Esophagus (tissue), 2 donors: ENCODE data around the gene CNTLN. TPM values are rescaled to one million over a fixed set of nuclear protein-coding genes. Genes with fewer than 3 reads are reported as not detected.

ENCODE experiments used
- H3K27ac ChIP-seq, 2 donors: one replicate each; pipeline ENCODE4 v1.5.1; 2013; ENCODE audit warnings: low read depth in 2 of 2, mild to moderate bottlenecking in 2 of 2, inconsistent platforms in 1 of 2, low read length in 1 of 2, moderate library complexity in 1 of 2
- H3K27me3 ChIP-seq, 2 donors: one replicate each; pipeline ENCODE4 v1.6.1; 2013; ENCODE audit warnings: low read length in 2 of 2, control low read depth in 1 of 2, mild to moderate bottlenecking in 1 of 2; ENCODE audit not compliant: insufficient read depth in 2 of 2, control insufficient read depth in 1 of 2
- H3K36me3 ChIP-seq, 2 donors: one replicate each; pipeline ENCODE4 v1.6.1; 2013; ENCODE audit warnings: low read length in 1 of 2; ENCODE audit not compliant: control insufficient read depth in 2 of 2, insufficient read depth in 2 of 2
- H3K4me1 ChIP-seq, 2 donors: one replicate each; pipeline ENCODE4 v1.6.1; 2013; ENCODE audit warnings: low read length in 1 of 2; ENCODE audit not compliant: control insufficient read depth in 2 of 2, insufficient read depth in 2 of 2
- H3K4me3 ChIP-seq, 2 donors: one replicate each; pipeline ENCODE4 v1.5.1; 2013; ENCODE audit warnings: low read length in 2 of 2, mild to moderate bottlenecking in 2 of 2, low read depth in 1 of 2, moderate library complexity in 1 of 2
- H3K9me3 ChIP-seq, 2 donors: one replicate each; pipeline ENCODE4 v1.6.1; 2013; ENCODE audit warnings: mild to moderate bottlenecking in 2 of 2, low read depth in 1 of 2, low read length in 1 of 2, moderate library complexity in 1 of 2; ENCODE audit not compliant: control insufficient read depth in 2 of 2, insufficient read depth in 1 of 2
- WGBS, 2 donors: extraction: QIAGEN DNeasy Blood & Tissue Kit; methylation state at CpG; one replicate each; pipeline ENCODE4 v1.1.7; 2013; 5-methylcytosine and 5-hydroxymethylcytosine counted together
- polyA plus RNA-seq, 2 donors: library from polyadenylated mRNA; stranded (reverse); fragments of 200-250 nt; gene quantifications; one replicate each; pipeline ENCODE4 v1.2.3, GENCODE V29; 2013
- donor health status: healthy with polysubstance abuse.
- donor health status: Bipolar disorder and iron deficiency.

The CNTLN gene, protein sequence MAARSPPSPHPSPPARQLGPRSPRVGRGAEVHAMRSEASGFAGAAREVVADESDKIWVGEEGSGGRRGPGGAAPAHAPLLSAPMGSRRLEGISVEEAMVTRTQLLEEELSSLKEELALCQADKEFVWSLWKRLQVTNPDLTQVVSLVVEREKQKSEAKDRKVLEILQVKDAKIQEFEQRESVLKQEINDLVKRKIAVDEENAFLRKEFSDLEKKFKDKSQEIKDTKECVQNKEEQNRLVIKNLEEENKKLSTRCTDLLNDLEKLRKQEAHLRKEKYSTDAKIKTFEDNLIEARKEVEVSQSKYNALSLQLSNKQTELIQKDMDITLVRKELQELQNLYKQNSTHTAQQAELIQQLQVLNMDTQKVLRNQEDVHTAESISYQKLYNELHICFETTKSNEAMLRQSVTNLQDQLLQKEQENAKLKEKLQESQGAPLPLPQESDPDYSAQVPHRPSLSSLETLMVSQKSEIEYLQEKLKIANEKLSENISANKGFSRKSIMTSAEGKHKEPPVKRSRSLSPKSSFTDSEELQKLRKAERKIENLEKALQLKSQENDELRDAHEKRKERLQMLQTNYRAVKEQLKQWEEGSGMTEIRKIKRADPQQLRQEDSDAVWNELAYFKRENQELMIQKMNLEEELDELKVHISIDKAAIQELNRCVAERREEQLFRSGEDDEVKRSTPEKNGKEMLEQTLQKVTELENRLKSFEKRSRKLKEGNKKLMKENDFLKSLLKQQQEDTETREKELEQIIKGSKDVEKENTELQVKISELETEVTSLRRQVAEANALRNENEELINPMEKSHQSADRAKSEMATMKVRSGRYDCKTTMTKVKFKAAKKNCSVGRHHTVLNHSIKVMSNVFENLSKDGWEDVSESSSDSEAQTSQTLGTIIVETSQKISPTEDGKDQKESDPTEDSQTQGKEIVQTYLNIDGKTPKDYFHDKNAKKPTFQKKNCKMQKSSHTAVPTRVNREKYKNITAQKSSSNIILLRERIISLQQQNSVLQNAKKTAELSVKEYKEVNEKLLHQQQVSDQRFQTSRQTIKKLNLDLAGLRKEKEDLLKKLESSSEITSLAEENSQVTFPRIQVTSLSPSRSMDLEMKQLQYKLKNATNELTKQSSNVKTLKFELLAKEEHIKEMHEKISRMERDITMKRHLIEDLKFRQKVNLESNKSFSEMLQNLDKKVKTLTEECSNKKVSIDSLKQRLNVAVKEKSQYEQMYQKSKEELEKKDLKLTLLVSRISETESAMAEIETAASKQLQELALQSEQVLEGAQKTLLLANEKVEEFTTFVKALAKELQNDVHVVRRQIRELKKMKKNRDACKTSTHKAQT (N-terminal part only)
- 1 to 10 TPM; 1.0 to 1.3 TPM for polyA plus RNA-seq

DNA sequence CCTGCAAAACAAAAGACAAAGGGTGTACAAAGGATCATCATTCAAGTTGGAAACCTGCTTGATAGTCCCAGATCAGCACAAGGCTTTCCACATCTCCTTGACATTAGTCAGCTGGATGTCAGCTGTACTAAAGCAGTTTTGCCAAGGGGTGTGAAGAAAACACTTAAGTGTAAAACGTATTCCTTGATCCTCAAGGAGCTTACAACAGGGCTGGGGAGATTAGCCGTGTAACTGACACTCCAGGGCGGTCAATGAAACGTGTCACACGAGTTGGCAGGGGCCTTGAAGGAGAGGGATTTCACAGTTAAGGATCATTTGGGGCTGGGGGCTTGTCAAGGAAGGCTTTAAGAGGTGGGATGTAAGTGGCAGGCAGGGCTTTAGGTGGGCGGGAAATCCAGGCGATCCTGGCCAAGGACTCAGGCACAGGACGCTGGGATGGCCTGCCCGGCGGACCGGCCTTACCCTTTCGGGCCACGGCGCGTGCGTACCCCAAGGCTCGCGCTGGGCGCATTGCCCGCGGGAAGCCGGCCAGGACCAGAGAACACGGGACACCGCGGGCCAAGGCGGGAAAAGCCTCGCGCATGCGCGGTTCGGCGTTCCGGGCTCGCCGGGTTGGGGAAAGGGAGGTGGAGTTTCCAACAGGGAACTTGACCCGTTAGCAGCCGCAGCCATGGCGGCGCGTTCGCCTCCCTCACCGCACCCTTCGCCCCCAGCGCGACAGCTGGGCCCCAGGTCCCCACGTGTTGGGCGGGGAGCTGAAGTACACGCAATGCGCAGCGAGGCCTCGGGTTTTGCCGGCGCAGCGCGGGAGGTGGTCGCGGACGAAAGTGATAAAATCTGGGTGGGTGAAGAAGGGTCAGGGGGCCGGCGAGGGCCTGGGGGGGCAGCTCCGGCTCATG, at the start of gene CNTLN:
TSS of gene CNTLN (plus strand) at position 645 of the 899 bp plus-strand sequence. CDS start at position 671, 26 bp downstream.
- H3K4me3 ChIP-seq: peak within 1 kb of the TSS; percentile 86 to 94
- H3K9me3 ChIP-seq: peaks cover 0 to 2% of the 10 kb centered on the region in 2 donors
- H3K27ac ChIP-seq: peak within 1 kb of the TSS; percentile 75 to 88
- H3K27me3 ChIP-seq: no peaks in the 10 kb centered on the region
- 2 to 3% methylated on average over 61 of the region's 61 CpGs for WGBS, 2 donors
- H3K36me3 ChIP-seq: no peaks in the 10 kb centered on the region
- H3K4me1 ChIP-seq: peaks cover 5 to 6% of the 10 kb centered on the region in 2 donors

DNA sequence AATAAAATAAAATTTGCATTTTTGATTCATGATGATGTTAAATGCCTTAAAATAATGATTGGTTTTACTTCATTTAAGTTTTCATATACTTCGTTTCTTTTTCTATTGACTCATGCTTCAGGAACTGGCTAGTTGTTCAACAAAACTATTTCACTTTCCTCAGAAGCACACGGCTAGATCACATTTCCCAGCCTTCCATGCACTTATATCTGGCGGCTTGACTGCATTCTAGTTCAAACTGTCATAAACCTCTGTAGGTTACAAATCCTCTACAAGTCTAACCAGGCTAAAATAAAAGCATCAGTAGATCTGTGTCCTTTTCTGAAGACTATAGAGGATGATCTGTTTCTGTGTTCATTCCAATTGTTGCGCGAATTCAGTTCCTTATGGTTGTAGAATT, 46.3 kb upstream of the CNTLN start:
- H3K27ac ChIP-seq: no peak overlapping the region
- WGBS, 2 donors: 93% methylated on average over 5 of the region's 5 CpGs

DNA sequence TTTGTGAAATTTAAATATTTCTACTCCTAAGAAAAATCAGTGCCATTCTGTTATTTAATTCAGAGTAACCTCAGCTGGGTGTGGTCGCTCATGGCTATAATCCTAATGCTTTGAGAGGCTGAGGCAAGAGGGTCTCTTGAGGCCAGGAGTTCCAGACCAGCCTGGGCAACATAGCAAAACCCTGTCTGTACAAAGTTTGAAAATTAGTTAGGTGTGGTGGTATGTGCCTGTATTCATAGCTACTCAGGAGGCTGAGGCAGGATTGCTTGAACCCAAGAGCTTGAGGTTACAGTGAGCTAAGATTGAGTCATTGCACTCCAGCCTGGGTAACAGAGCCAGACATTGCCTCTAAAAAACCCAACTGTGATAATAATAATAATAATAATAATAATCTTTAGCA, 44.8 kb upstream of the CNTLN start:
- Histone ChIP-seq H3K4me3 (no peak overlapping the region), H3K27ac (no peak overlapping the region), H3K9me3 (no peaks in the 10 kb centered on the region), H3K4me1 (no peaks in the 10 kb centered on the region), H3K27me3 (no peaks in the 10 kb centered on the region), H3K36me3 (no peaks in the 10 kb centered on the region)
- WGBS, 2 donors: 85 to 90% methylated on average over 1 of the region's 1 CpG

More for the DNA sequence above, 46.3 kb upstream of the CNTLN start:
- H3K4me3 ChIP-seq: no peak overlapping the region
- H3K4me1 ChIP-seq: no peaks in the 10 kb centered on the region
- H3K27me3 ChIP-seq: no peaks in the 10 kb centered on the region
- no peaks in the 10 kb centered on the region for H3K36me3 ChIP-seq
- H3K9me3 ChIP-seq: no peaks in the 10 kb centered on the region

DNA sequence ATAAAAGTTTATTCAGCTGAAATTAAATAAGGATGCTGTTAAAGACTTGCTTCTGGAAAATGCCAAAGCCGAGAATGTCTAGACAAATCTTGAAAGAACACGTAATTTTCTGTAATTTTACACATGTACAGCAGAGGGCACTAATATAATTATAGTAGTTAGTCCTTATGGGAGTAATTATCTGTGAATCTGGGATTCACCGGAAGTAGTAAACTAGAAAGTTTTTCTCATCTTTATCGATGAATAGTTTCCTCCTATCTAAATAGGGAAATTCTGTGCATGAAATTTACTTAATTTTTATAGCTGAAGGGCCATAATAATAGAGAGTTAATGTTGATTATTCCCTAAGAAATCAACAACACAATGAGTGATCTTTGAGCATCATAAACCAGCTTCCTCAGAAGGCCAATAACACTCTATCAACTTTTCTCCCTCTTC, 18.4 kb upstream of the CNTLN start:
- no peak overlapping the region for H3K27ac ChIP-seq
- H3K36me3 ChIP-seq: no peaks in the 10 kb centered on the region
- WGBS, 2 donors: 20 to 27% methylated on average over 4 of the region's 4 CpGs

DNA sequence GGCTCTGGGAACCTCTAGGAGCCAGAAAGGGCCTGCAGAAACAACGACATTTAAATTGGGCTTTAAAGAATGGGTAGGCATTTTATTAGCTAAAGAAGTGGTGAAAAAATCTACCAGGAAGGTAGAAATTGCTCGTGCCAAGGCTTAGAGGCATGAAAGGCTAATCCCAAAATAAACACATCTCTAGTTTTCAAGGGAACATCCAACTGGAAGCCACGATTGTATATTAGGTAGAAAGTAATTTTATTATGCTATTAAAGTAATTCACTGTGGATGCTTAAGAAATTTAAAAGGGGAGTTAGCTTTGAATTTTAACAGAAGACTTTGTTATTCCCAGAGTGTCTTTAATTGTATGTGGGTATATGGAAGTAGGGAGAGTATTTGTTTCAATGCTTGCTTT, 17.5 kb upstream of the CNTLN start:
- Histone ChIP-seq H3K27me3 (no peaks in the 10 kb centered on the region), H3K36me3 (no peaks in the 10 kb centered on the region), H3K4me1 (no peaks in the 10 kb centered on the region), H3K4me3 (no peak overlapping the region), H3K9me3 (no peaks in the 10 kb centered on the region), H3K27ac (no peak overlapping the region)
- WGBS, 2 donors: 25 to 40% methylated on average over 3 of the region's 3 CpGs

More for the DNA sequence above, 18.4 kb upstream of the CNTLN start:
- Histone ChIP-seq H3K4me3 (no peak overlapping the region), H3K27me3 (no peaks in the 10 kb centered on the region), H3K4me1 (no peaks in the 10 kb centered on the region), H3K9me3 (no peaks in the 10 kb centered on the region)

DNA sequence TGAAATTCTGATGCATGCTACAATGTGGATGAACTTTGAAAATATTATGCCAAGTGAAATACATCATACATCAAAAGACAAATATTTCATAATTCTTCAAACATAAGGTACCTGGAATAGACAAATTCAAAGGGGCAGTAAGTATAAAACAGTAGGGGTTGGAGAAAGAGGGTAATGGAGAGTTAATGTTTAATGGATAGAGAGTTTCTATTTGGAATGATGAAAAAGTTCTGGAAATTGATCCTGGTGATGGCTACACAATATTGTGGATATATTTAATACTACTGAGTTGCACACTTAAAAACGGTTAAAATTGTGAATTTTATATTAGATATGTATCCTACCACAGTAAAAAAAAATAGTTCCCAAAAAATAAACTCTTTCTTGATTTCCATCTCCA, 14.6 kb upstream of the CNTLN start:
- Histone ChIP-seq H3K36me3 (no peaks in the 10 kb centered on the region), H3K4me1 (no peaks in the 10 kb centered on the region), H3K9me3 (no peaks in the 10 kb centered on the region), H3K27me3 (no peaks in the 10 kb centered on the region), H3K27ac (no peak overlapping the region), H3K4me3 (no peak overlapping the region)
- 74 to 82% methylated on average over 1 of the region's 1 CpG for WGBS, 2 donors

DNA sequence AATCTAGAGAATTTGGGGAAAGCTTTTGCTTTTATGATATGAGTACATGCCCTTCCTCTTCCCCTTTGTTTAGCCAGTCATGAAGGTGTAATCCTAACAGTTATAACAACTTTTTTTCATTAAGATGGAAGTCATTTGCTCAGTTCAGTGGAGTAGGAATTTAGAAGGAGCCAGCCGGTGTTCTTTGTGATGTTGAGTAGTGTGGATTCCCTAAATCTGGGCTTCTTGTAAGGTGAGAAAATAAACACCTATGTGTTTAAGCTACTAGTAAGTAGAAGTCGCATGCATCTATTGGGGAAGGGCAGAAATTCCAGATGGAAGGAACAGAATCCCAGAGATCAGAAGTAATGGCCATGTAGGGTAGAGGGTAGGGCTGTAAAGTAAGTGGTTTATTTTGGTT, 13.6 kb upstream of the CNTLN start:
- Histone ChIP-seq H3K4me3 (no peak overlapping the region), H3K36me3 (no peaks in the 10 kb centered on the region), H3K9me3 (no peaks in the 10 kb centered on the region), H3K27ac (no peak overlapping the region), H3K27me3 (no peaks in the 10 kb centered on the region), H3K4me1 (no peaks in the 10 kb centered on the region)
- 81 to 83% methylated on average over 2 of the region's 2 CpGs for WGBS, 2 donors

DNA sequence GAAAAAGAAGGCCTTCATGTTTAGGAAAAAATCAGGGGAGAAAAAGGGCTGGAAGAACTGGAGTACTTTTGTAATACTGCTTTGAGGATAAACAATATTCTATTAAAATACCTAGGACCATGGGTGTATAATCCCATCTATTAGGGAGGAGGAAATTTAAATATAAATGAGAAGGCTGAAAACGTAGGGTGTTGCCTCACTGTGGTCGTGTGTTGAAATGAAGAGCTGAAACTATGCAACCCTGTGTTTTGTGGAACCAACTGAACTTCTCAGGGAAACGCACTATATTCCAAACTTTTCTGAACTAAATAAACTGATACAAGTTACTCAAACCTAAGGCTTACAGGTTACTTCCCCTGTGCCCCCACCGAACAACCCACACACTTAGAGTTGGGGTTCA, 4.5 kb upstream of the CNTLN start:
- 75 to 79% methylated on average over 4 of the region's 4 CpGs for WGBS, 2 donors
- H3K36me3 ChIP-seq: no peaks in the 10 kb centered on the region

More for the DNA sequence above, 4.5 kb upstream of the CNTLN start:
- Histone ChIP-seq H3K4me3 (no peak overlapping the region), H3K27me3 (no peaks in the 10 kb centered on the region), H3K27ac (no peak overlapping the region), H3K4me1 (peaks cover 3 to 5% of the 10 kb centered on the region in 2 donors), H3K9me3 (peaks cover 0 to 2% of the 10 kb centered on the region in 2 donors)
